GM21367 (cell line): ENCODE measurements around the gene VMP1.
"Not testable (repeated sequence)": the region's sequence is repeated elsewhere in the genome, so short reads cannot be mapped to it uniquely, and the experiment has no call there.

Experiments used
- ATAC-seq: cut with Tn5 transposase; IDR thresholded peaks from one replicate; pipeline ENCODE4 v1.9.1; 2021; ENCODE audit not compliant: unreplicated experiment

VMP1 gene

DNA sequence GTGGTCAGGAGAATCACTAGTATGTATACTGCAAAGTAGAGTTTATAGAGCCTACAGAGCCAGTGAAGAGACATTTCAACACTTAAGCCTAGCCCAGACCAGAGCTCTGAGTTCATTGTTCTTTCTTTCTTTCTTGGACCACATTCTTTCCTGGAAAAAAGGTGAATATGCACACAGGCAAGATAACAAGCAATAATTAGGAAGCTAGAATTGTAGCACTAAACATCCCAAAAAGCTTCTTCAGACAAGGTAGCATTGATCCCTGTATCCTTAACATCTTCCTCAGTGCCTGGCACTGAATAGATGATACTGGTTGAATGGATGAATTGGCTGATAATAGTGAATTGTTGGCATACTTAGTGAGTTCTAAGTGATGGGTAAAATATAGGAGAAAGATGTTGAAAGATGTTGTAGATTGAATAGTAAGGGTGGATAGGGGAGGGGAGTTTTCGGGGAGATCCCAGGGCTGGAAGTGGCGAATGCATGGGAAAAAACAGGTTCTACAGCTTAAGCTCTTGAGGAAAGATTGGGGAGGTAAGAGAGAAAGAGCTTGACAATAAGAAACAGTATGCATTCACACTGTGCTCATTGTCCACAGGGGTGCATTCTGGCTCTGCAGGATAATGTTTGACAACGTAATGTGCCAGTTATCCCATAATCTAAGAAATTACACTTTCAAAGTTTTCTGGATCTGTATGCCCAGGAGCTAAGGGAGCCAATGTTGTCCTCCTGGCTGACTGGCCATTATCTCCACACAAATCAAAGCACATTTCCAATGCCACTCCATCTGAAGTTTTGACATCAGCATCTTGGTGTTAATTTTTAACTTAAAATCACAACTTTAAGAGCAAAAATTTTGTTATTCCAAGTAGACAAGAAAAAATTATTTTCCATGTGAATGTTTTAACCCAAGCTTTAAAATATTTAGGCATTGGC lies 149.7 kb downstream of the VMP1 start:
- no peak for ATAC-seq

GRCh38 chr17:59858167-59858816 lies 150.8 kb downstream of the VMP1 start:
- no peak for ATAC-seq

- no peak for ATAC-seq
Observed at GRCh38 chr17:59858932-59859331, 151.5 kb downstream of the VMP1 start.

DNA sequence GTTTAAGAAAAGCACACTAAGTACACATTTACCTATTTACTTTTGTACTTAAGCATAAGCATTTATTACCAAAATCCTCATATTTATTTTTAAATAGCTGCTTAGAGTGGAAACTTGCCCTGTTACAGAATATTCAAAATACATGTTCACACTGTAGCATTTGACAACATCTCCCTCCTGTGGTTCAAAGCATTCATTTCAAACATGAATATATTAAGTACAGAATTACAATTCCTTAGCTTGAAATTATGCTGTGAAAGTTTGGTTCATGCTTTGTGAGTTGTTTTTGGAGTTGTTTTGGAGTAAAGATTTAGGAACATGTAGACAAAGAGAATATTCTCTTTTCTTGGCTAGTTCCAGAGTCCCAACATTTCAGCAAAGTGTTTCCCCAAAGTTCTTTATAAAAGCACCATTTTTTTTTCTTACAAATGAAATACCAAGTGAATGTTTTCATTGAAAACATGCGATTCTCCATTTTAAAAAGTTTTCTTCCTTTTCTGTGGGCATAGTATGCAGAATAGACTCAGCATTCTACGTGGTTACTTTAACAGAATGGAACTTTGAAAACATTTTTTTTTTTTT lies 152.1 kb downstream of the VMP1 start:
- no peak for ATAC-seq

DNA sequence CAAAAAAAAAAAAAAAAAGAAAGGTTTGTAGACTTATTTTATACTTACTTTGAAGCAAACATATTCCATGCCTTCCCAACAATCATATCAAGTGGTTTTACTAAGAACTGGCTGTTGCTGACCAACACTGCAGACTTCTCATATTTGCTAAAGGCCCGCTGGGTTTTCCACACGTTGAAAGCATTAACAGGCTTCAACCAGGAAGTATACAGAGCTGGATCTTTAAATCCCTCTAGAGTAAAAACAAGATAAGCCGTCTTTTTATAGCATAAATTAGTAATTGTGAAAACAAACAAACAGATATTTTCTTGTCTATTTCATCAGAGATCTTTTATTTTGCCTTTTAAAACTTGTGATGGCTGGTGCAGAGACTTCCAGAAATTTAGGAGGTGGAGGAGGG lies 156.2 kb downstream of the VMP1 start:
- no peak for ATAC-seq

GRCh38 chr17:59869941-59870218 lies 162.4 kb downstream of the VMP1 start:
- no peak for ATAC-seq

DNA sequence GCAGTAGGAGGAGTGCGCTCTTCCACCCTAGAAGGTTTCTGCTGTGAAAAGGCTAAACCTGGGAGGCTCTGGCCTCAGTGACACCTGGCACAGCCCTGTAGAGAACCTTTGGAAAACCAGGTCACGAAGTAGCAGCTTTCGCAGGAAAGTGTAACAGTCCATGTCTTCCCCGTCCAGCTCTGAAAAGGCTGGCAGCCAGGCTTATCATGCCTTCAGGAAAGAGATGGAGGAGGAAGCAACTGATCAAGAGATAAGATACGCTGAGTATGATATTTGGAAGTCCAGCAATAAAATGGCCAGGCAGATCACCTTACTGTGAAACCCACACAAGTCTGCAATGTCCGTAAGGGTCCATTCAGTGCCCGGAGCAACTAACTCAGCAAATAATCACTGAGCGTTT lies 163.0 kb downstream of the VMP1 start:
- no peak for ATAC-seq

- ATAC-seq = no peak
Observed at GRCh38 chr17:59872351-59872750, 164.9 kb downstream of the VMP1 start.

- not testable (repeated sequence) for ATAC-seq
Observed at GRCh38 chr17:59873414-59873813, 166.0 kb downstream of the VMP1 start.

- no peak for ATAC-seq
Observed at GRCh38 chr17:59874376-59874775, 166.9 kb downstream of the VMP1 start.

DNA sequence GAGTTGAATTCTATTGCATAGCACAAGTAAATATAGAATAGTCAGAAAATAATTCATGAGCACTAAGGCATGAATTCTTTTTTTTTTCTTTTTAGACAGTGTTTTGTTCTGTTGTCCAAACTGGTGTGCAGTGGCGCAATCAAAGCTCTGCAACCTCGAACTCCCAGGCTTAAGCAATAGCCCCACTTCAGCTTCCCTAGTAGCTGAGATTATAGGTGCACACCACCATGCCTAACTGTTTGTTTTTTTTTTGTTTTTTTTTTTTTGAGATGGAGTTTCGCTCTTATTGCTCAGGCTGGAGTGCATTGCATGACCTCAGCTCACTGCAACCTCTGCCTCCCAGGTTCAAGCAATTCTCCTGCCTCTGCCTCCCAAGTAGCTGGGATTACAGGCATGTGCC lies 168.7 kb downstream of the VMP1 start:
- ATAC-seq = no peak

GRCh38 chr17:59877965-59878364 lies 170.5 kb downstream of the VMP1 start:
- ATAC-seq = no peak

DNA sequence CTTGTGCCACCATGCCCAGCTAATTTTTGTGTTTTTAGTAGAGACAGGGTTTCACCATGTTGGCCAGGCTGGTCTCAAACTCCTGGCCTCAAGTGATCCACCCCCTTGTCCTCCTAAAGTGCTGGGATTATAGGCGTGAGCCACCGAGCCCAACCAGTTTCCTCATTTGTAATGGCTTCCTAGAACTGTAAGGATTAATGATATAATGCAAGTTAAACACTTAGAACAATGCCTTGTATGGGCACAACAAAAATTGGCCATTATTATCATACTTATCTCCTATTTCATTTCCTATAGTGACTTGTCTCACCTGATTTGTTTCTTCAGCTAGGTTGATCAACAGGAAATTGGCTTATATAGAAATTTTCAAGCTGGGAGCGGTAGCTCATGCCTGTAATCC lies 171.2 kb downstream of the VMP1 start:
- ATAC-seq = no peak

GRCh38 chr17:59884861-59885260 lies 177.4 kb downstream of the VMP1 start:
- ATAC-seq = no peak

- ATAC-seq = no peak
Observed at GRCh38 chr17:59888145-59888750, 180.8 kb downstream of the VMP1 start.

DNA sequence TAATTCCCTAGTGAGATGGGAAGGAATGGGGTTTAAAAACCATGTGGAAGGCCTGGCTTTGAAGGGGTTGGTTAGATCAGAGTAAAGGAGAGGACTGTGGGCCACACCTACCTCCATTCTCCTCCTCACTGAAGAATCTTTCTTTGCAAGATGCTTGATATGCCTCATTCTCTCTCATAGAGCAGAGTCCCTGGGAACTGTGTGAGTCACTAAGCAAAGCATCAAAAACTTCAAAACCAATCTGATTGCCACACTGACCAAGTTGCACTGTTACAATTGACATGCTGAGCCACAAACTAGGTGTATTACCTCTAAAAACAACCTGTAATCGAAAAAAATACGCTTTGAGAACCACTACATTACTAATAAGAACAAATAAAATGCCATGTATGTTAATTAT lies 183.3 kb downstream of the VMP1 start:
- no peak for ATAC-seq
